PFSK-1 (cell line): ENCODE measurements around the gene GSK3B.

Experiments
- FOXP2 ChIP-seq: optimal IDR thresholded peaks from 2 replicates; pipeline ENCODE3; 2011; ENCODE audit warnings: borderline replicate concordance, control low read depth, inconsistent platforms; ENCODE audit not compliant: insufficient read depth; ENCODE audit errors: extremely low read length, extremely low read depth
- POLR2AphosphoS5 ChIP-seq: IDR thresholded peaks from 2 replicates; pipeline ENCODE4 v1.6.1; 2012; ENCODE audit warnings: low read depth, mild to moderate bottlenecking, control low read depth, low read length, moderate library complexity
- SIN3A ChIP-seq: IDR thresholded peaks from 2 replicates; pipeline ENCODE4 v1.6.1; 2012; ENCODE audit warnings: mild to moderate bottlenecking, low read length, moderate library complexity, borderline replicate concordance; ENCODE audit not compliant: insufficient read depth
- TAF1 ChIP-seq: IDR thresholded peaks from 2 replicates; pipeline ENCODE4 v1.6.1; 2012; ENCODE audit warnings: low read length, control low read depth, borderline replicate concordance; ENCODE audit not compliant: insufficient read depth
- TF ChIP-seq, protein P1 (sequence below), 2 experiments: IDR thresholded peaks; 2 replicates each; pipeline versions ENCODE4 v1.6.1 to v1.8.0; 2011 to 2012; ENCODE audit warnings: low read depth in 2 of 2, low read length in 2 of 2, control low read depth in 1 of 2, inconsistent platforms in 1 of 2, mild to moderate bottlenecking in 1 of 2, moderate library complexity in 1 of 2; ENCODE audit not compliant: insufficient read depth in 1 of 2

Gene GSK3B

DNA sequence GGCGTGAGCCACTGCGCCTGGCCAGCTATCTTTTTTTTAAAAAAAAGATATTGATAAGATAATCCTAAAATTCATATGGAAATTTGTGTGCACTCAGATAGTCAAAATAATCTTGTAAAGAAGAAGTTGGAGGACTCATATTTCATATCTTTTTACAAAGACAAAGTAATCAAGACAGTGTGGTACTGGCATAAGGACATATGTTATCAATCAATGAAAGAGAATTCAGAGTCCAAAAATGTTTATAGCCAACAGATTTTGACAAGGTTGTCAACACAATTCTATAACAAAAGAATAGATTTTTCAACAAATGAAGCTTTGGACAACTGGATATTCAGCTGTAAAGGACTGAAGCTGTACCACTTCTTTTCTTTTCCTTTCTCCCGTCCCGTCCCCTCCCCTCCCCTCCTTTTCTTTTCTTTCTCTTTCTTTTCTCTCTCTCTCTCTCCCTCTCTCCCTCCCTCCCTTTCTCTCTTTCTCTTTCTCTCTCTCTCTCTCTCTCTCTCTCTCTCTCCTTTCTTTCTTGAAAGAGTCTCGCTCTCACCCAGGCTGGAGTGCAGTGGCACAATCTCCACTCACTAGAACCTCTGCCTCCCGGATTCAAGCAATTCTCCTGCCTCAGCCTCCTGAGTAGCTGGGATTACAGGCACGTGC, 126.8 kb downstream of the GSK3B start:
- TF ChIP-seq SIN3A (no peak), FOXP2 (no peak), POLR2AphosphoS5 (no peak), TAF1 (no peak)
- TF ChIP-seq, protein P1, sequence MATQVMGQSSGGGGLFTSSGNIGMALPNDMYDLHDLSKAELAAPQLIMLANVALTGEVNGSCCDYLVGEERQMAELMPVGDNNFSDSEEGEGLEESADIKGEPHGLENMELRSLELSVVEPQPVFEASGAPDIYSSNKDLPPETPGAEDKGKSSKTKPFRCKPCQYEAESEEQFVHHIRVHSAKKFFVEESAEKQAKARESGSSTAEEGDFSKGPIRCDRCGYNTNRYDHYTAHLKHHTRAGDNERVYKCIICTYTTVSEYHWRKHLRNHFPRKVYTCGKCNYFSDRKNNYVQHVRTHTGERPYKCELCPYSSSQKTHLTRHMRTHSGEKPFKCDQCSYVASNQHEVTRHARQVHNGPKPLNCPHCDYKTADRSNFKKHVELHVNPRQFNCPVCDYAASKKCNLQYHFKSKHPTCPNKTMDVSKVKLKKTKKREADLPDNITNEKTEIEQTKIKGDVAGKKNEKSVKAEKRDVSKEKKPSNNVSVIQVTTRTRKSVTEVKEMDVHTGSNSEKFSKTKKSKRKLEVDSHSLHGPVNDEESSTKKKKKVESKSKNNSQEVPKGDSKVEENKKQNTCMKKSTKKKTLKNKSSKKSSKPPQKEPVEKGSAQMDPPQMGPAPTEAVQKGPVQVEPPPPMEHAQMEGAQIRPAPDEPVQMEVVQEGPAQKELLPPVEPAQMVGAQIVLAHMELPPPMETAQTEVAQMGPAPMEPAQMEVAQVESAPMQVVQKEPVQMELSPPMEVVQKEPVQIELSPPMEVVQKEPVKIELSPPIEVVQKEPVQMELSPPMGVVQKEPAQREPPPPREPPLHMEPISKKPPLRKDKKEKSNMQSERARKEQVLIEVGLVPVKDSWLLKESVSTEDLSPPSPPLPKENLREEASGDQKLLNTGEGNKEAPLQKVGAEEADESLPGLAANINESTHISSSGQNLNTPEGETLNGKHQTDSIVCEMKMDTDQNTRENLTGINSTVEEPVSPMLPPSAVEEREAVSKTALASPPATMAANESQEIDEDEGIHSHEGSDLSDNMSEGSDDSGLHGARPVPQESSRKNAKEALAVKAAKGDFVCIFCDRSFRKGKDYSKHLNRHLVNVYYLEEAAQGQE (IDR thresholded peaks at IDR 0.05; ENCODE audit: insufficient read depth in 1 of 2, low read depth in 2 of 2, low read length in 2 of 2) = no peak

DNA sequence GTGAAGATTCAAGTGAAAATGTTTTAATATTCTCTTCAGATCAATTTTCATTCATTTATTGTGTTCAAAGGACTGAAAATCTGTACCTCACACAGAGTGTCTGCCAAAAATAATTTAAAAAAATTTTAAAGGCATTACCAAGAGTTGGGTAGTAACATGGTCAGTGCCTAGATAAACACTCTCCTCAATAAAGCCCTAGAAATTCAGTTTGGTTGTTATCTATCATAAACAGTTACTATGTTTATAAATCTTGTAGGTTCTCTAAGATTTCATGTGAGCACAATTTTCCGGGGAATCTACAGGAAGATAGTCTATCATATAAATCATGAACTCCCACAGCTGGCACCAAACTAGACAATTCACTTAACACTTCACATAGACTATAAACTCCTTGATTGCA, 128.6 kb downstream of the GSK3B start:
- no peak for TF ChIP-seq FOXP2
- TF ChIP-seq, protein P1 (IDR thresholded peaks at IDR 0.05; ENCODE audit: insufficient read depth in 1 of 2, low read depth in 2 of 2, low read length in 2 of 2) = no peak
- TF ChIP-seq POLR2AphosphoS5 = no peak
- no peak for TF ChIP-seq TAF1
- TF ChIP-seq SIN3A = no peak

DNA sequence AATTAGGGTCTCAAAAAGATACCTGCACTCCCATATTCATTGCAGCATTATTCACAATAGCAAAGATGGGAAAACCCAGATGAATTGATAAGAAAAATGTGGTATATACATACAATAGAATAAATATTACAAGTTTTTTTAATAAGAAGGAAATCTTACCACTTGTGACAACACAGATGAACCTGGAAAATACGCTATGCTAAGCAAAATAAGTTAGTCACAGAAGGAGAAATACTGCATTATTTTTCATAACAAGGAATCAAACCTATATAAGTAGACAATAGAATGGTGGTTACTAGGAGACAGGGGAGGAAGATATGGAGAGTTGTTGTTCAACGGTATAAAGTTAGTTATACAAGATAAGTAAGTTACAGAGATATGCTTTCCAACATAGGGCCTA, 130.0 kb downstream of the GSK3B start:
- TF ChIP-seq POLR2AphosphoS5 (no peak), FOXP2 (no peak), SIN3A (no peak), TAF1 (no peak)
- TF ChIP-seq, protein P1 (IDR thresholded peaks at IDR 0.05; ENCODE audit: insufficient read depth in 1 of 2, low read depth in 2 of 2, low read length in 2 of 2) = no peak

DNA sequence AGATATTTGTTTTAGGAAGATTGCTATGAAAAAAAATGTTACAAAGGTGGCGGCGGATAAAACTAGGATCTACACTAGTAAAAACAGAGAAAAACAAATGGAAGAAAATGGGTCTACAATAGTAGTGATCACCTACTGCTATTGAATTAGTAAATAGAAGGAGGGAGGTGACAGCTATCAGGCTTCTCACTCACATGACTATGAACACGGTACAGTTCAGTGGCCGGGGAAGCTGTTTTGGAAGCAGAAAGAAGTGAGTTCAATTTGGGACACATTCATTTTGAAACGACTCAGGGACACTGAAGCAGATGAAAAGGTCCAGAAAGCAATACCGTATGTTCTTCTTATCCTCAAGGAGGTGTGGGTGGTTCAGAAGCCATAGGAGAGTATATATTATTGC, 138.3 kb downstream of the GSK3B start:
- TF ChIP-seq TAF1 (no peak), POLR2AphosphoS5 (no peak), SIN3A (no peak), FOXP2 (no peak)
- TF ChIP-seq, protein P1 (IDR thresholded peaks at IDR 0.05; ENCODE audit: insufficient read depth in 1 of 2, low read depth in 2 of 2, low read length in 2 of 2) = no peak
